Left lung (tissue), 10 donors: Measurements from ENCODE around the gene EXOC4. TPM values are rescaled to one million over a fixed set of nuclear protein-coding genes. Genes with fewer than 3 reads are reported as not detected.

ENCODE experiments used
- ATAC-seq: fragments of 200-7000 bp; cut with Tn5 transposase; one replicate; pipeline ENCODE4 v1.9.1; 2020; ENCODE audit warnings: moderate library complexity
- DNase-seq, 4 donors: peaks; one replicate each; pipeline ENCODE4 v3.0.0-alpha.2; 2013 to 2020
- H3K27ac ChIP-seq, 2 donors: fragments of 200-600 bp; sonication (generic) in 1 of 2; one replicate each; pipeline versions ENCODE4 v1.5.0 to v1.8.0; 2020 to 2021
- H3K27me3 ChIP-seq, 2 donors: fragments of 200-600 bp; sonication (generic) in 1 of 2; one replicate each; pipeline versions ENCODE4 v1.5.0 to v1.8.0; 2020 to 2021
- H3K36me3 ChIP-seq, 2 donors: fragments of 200-600 bp; sonication (generic) in 1 of 2; one replicate each; pipeline versions ENCODE4 v1.5.0 to v1.8.0; 2020 to 2021
- H3K4me1 ChIP-seq, 2 donors: fragments of 200-600 bp; one replicate each; pipeline ENCODE4 v1.8.0; 2021
- H3K4me3 ChIP-seq, 2 donors: fragments of 200-600 bp; sonication (generic) in 1 of 2; one replicate each; pipeline versions ENCODE4 v1.5.0 to v1.8.0; 2020 to 2021; ENCODE audit warnings: mild to moderate bottlenecking in 1 of 2
- H3K9me3 ChIP-seq, 2 donors: fragments of 200-600 bp; sonication (generic) in 1 of 2; one replicate each; pipeline versions ENCODE4 v1.5.0 to v1.8.0; 2020 to 2021
- CTCF ChIP-seq, 2 donors: fragments of 200-600 bp; sonication (generic) in 1 of 2; IDR thresholded peaks; one replicate each; pipeline versions ENCODE4 v1.5.0 to v1.8.0; 2021; ENCODE audit warnings: antibody characterized with exemption in 2 of 2
- intact Hi-C, 2 donors: fragments of 100-400 bp; cut with DNase I; formaldehyde crosslinking; loops; one replicate each; pipeline versions ENCODE4 v1.11.2 to v1.14.2; 2022
- polyA plus RNA-seq, 6 donors: library from polyadenylated mRNA; unstranded; fragments of 120-200 nt; gene quantifications; one replicate each; pipeline ENCODE4 v1.2.1, GENCODE V29; 2013; ENCODE audit not compliant: insufficient read length in 6 of 6
- total RNA-seq, 2 donors: library from RNA; stranded (reverse); fragmentation: NEBNext Ultra II Directional; extraction: Animal tissue kit (Norgen Biotek cat#: 25700); gene quantifications; one replicate each; pipeline ENCODE4 v1.2.1, GENCODE V29; 2021
- donor health status: DM: no; HTN: yes; CAD: no.
- donor health status: DM: no; HTN: no; CAD: no.

The EXOC4 gene
- total and polyA plus RNA-seq, 8 donors, result 52.5 to 79.4 (median 65.9) TPM

DNA sequence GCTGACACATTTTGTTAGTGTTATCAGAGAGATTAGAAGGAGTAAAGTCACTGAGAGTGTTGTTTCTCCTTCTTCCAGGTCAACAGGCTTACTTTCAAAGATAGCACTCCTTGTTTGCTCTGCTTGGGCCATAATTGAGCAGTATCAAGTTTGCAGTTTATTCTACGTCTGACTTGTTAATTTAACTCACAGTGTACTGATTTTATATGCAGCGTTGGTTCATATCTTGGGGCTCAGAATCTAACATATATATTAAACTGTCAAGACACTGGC lies 430.2 kb downstream of the EXOC4 start:
- intact Hi-C loops, result no loop called here
- no peaks in the 10 kb centered on the region for H3K4me1 ChIP-seq
- no peaks in the 10 kb centered on the region for H3K9me3 ChIP-seq
- ATAC-seq (no peak), DNase-seq (no peak)
- H3K27ac ChIP-seq, result no peak overlapping the region
- no peaks in the 10 kb centered on the region for H3K27me3 ChIP-seq
- no peaks in the 10 kb centered on the region for H3K36me3 ChIP-seq
- no peak overlapping the region for H3K4me3 ChIP-seq
- TF ChIP-seq CTCF (IDR thresholded peaks at IDR 0.05), result no peak

- intact Hi-C loops, result no loop called here
- DNase-seq (no peak), ATAC-seq (peak; percentile 61)
Measured at GRCh38 chr7:133688483-133689239, 435.8 kb downstream of the EXOC4 start.

GRCh38 chr7:133690740-133691139 lies 437.9 kb downstream of the EXOC4 start:
- Histone ChIP-seq H3K9me3 (no peaks in the 10 kb centered on the region), H3K27ac (no peak overlapping the region), H3K4me1 (peaks cover 0 to 4% of the 10 kb centered on the region in 2 donors), H3K27me3 (no peaks in the 10 kb centered on the region), H3K36me3 (no peaks in the 10 kb centered on the region), H3K4me3 (no peak overlapping the region)
- intact Hi-C loops, result no loop called here
- no peak for TF ChIP-seq CTCF (IDR thresholded peaks at IDR 0.05)
- no peak for ATAC-seq
- DNase-seq, result no peak

More at GRCh38 chr7:133688483-133689239, 435.8 kb downstream of the EXOC4 start:
- TF ChIP-seq CTCF (IDR thresholded peaks at IDR 0.05), result no peak
- Histone ChIP-seq H3K27me3 (no peaks in the 10 kb centered on the region), H3K36me3 (no peaks in the 10 kb centered on the region), H3K9me3 (no peaks in the 10 kb centered on the region), H3K27ac (peak overlapping the region in 1 of 2 donors; percentile 68), H3K4me1 (peaks cover 0 to 4% of the 10 kb centered on the region in 2 donors), H3K4me3 (no peak overlapping the region)

DNA sequence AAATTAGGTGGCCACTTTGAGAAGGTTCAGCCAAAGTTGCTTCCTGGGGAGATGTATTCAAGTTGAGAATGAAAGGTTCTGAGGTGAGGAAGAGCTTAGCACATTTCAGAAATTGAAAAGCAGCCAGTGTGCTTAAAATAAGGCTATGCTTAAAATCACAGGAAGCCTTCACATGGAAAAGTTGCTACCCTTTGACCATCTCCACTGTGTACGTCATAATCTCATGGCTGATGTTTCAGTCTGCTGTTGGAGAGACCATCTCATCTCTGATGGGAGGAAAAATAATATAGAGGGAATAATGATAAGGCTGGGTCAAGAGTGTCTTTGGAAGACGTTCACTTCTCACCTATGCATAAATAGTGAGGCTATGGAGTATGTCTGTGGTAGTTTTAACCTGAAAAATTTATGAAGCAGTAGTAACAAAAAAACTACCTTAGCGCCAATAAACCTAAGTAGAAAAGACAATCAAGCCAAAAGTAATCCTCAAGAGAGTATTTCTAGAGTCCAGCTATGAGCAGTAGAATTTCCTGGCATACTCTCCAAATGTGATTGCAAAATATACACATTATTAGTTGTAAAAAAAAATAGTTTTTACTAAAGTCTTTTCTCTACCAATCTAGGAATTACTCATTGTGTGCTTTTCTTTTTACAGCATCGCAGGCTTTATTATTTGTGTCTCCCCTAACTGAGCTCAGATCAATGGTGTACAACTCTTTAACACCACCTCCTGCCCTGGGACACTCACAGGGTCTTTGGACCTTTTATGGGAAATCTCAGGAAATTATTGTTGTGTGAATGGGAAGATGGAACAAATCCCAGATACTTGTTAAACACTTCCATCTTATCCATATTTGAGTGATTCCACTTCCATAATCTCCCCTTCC lies 439.1 kb downstream of the EXOC4 start:
- Histone ChIP-seq H3K4me1 (peaks cover 0 to 4% of the 10 kb centered on the region in 2 donors), H3K9me3 (no peaks in the 10 kb centered on the region), H3K4me3 (no peak overlapping the region), H3K27ac (no peak overlapping the region), H3K36me3 (no peaks in the 10 kb centered on the region), H3K27me3 (no peaks in the 10 kb centered on the region)
- intact Hi-C loops, result no loop called here
- no peak for ATAC-seq
- DNase-seq, result no peak
- TF ChIP-seq CTCF (IDR thresholded peaks at IDR 0.05), result no peak

- Histone ChIP-seq H3K4me1 (peaks cover 0 to 4% of the 10 kb centered on the region in 2 donors), H3K27ac (no peak overlapping the region), H3K27me3 (no peaks in the 10 kb centered on the region), H3K36me3 (no peaks in the 10 kb centered on the region), H3K9me3 (no peaks in the 10 kb centered on the region), H3K4me3 (no peak overlapping the region)
- TF ChIP-seq CTCF (IDR thresholded peaks at IDR 0.05), result no peak
- intact Hi-C loops, result no loop called here
- ATAC-seq (no peak), DNase-seq (no peak)
Measured at GRCh38 chr7:133693281-133693680, 440.4 kb downstream of the EXOC4 start.
